Activated CD8-positive, alpha-beta memory T cell treated with anti-CD3 and anti-CD28 coated beads, Interleukin-2, amount 50 U/mL, for 48 hours (primary cell): ENCODE data around the gene ARHGEF28.

Experiments
- DNase-seq: peaks from one replicate; pipeline ENCODE4 v3.0.0-alpha.2; 2020

The ARHGEF28 gene

DNA sequence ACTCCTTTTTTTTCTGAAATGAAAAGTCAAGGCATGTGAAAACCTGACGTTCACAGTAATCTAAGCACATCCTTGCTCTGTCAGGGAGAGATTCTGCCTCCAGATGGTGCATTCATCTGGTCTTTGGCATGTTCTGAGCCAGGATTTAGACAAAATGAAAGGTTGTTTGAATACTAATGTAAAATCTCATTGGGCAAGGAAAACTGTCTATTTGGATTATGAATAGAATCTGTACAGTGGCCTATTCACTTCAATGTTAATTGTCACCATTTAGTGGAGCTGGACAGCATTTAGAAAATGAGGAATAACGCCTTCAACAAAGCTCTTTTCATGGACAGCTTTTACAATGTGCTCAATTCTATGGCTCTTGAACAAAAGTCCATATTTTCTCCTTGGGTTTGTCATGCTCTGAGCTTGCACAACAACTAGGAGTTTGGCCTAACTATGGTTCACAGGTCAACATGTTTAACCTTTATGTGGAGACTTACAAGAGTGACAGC lies 28.9 kb downstream of the ARHGEF28 start:
- DNase-seq = no peak

DNA sequence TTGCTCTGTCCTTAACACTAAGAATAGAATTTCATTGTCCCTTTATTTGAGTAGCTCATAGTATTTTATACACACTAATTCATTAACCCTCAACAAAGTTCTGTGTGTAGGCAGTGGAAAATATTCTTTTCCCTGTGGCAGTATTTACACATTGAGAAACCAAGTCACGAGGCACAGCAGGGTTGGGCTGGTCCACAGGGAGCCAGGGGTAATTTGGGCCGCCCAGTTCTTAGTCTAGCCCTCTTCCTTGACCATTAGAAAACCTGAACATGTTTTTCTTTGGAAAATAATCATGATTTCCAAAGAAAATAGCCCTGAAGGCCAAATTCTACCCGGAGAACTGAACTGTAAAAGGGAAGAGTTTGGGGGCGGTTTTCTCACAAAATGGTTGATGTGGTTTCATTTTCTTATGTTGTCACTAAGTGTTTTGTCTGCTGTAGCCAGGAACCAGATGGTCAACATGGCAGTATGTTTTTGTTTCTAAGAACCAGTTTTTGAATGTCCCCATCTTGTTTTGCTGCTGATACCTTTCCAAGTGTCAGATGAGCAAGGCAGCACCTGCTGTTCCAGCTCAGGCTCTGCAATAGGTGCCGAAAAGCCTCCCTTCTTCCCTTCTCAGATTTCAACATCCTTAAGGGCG lies 29.6 kb downstream of the ARHGEF28 start:
- no peak for DNase-seq

- DNase-seq = no peak
Observed at GRCh38 chr5:73661753-73662152, 35.8 kb downstream of the ARHGEF28 start.

DNA sequence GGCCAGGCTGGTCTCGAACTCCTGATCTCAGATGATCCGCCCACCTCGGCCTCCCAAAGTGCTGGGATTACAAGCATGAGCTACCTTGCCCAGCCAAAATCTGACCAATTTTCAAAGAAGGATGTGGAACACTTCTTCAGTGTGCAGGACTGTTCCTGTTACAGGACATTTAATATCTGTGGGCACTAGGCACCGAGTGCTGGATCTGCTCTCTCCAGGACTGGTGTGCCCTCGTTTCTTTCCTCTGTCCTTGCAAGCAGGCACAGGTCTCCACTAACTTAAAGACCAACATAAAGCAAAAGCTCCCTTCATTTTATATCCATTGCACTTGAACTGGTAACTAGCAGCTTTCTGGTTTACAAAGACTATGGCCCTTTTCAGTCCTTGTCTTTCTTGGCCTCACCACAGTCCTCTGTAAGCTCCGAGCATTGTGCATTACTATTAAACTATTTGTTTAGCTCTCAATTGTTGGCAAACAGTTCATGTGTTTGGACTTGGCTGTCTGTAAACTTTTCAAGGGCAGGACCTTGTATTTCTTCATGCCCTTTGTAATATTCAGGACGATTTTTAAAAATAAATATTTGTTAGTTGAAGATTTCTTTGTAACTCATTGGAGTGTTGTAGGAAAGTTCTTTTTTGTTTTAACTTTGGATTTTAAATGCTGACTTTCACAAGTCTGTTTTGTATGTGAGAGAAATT lies 37.3 kb downstream of the ARHGEF28 start:
- no peak for DNase-seq

DNA sequence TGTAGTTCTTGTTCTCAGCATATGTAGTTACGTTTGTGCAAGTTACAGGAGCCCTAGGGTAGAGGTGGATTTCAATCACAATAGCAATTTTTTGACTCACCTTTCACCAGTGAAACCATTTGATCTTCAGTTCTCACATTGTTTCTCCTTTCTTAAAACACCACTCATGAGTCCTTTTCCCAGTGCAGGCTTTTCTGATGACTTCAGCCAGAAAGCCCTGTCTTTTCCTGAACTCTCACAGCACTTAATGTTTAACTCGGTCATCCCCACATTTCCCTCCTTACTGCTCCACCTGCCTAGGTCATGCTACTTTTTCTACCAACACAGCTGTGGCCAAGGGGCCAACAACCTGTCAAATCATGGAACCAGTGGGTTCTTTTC lies 37.9 kb downstream of the ARHGEF28 start:
- no peak for DNase-seq

GRCh38 chr5:73664796-73665195 lies 38.8 kb downstream of the ARHGEF28 start:
- DNase-seq = no peak

- DNase-seq = no peak
Observed at GRCh38 chr5:73666891-73667290, 40.9 kb downstream of the ARHGEF28 start.

GRCh38 chr5:73668017-73668416 lies 42.0 kb downstream of the ARHGEF28 start:
- DNase-seq = no peak

DNA sequence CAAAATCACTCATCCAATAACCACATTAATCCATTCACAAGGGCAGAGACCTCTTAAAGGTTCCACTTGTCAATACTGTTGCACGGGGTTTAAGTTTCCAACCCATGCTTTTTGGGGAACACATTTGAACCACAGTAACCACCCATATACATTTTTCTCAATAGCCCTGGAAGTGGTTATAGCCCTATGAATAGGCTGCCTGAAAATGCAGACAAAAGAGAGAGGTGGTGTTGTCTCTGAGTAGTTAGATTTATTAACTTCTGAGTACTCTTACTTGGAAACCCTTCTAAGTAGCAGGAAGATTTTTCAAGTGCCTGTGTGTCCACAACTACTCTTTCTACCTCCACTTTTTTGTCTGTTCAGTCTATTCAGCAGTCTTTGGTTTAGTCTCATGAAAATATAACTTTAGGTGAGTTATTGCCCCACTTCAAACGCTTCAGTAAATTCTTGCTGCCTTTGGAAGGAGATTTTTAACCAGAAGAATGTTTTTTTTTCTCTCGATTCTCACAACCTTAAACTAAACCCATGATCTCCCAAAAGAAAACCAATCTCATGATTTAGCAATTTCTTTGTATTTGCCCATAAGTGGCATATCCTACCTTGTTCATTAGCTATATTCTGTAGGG lies 42.6 kb downstream of the ARHGEF28 start:
- no peak for DNase-seq

GRCh38 chr5:73670731-73671130 lies 44.7 kb downstream of the ARHGEF28 start:
- DNase-seq = no peak

DNA sequence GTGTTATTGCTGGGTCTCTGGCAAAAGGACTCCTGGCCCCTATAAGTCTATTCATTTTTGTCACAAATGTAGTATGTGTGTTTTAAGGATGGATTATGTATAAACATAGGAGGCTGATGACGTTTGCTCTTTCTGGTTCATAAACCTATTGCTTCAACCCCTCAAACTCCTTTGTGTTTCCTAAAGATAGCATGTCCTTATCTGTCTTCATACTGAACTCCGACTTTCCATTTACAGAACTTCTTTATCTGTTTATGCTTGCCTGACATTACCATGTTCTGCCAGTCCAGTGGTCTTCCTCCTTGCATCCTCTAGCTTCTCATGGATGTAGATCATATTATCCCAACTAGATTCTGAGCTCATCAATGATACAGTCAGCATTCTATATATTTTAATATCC lies 46.1 kb downstream of the ARHGEF28 start:
- DNase-seq = no peak

DNA sequence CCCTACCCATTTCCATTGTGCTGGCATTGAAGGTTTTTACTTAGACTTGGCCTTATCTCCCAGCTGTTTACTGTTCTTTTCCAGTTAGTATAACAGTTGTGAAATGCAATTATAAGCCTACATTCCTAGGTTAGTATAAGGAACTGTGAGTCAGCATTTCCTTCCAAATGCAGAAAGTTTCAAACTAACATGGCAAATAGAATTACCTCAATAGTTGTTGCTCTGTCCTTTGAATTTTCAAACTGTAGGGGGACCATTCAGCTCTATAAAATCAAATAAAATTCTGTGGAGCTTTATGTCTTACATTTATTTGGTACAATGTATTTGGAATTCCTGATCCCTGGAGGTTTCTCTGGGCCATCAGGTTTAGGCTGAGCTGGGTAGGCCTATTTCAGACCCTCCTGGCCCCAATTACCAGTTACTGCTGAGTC lies 47.2 kb downstream of the ARHGEF28 start:
- DNase-seq = no peak

DNA sequence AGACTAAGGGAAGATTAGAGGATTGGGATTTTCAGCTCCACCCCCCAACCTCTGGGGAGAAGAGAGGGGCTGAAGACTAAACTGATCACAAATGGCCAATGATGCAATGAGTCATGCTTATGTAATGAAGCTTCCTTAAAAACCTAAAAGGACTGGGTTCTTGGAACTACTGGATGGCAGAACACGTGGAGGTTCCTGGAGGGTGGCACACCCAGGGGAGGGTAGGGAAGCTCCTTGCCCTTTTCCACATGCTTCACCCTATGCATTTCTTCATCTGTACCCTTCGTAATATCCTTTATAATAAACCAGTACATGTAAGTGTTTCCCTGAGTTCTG lies 48.6 kb downstream of the ARHGEF28 start:
- DNase-seq = no peak

DNA sequence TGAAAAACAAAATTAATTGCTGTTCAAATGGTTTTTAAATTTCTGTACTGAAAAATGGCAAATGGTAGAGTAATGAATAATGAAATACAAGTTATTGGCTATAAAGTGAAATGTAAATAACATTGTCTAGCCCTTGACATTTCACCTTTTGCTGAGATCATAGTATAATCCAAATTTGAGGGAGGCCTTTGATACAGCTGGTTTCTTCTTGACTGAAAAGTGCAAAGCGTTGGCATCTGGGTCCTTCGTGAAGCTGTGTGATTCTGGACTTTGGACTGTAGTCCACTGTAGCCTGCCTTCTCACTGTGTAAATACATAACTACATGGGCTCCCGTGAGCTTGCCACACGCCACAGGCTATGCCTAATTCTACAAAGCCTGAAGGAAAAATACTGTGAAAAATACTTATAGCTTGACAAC lies 52.3 kb downstream of the ARHGEF28 start:
- DNase-seq = no peak

GRCh38 chr5:73678807-73679206 lies 52.8 kb downstream of the ARHGEF28 start:
- no peak for DNase-seq

DNA sequence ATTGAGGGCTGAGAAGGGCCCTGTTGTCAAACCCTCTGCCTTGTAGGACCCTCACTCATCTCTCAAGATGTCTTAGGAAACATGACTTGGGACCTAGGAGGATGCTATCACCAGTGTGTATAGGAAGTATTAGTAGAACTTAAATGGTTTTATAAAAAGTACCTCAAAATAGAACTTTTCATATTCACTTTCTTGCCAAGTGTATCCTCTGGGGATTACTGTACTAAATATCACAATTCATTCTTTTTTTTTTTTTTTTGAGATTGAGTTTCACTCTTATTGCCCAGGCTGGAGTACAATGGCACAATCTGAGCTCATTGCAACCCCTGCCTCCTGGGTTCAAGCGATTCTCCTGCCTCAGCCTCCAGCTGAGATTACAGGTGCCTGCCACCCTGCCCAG lies 56.2 kb downstream of the ARHGEF28 start:
- DNase-seq = no peak

DNA sequence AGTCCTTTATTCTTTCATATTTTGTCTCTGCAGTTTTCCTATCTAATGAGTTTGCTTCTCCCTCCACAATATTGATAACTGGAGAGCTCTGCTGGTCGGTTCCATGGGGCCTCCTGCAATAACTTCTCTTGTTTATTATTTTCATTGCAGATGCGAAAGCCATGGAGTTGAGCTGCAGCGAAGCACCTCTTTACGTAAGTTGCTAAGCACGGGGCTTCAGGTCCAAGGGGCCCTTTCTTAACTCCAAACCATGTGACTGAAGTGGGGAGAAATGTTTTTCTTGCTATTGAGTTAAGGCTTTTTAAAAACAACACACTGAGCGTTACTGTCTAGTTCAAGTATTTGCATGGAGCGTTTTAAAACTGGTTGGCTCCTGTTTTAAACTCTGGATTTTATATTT lies 58.7 kb downstream of the ARHGEF28 start:
- DNase-seq = no peak

DNA sequence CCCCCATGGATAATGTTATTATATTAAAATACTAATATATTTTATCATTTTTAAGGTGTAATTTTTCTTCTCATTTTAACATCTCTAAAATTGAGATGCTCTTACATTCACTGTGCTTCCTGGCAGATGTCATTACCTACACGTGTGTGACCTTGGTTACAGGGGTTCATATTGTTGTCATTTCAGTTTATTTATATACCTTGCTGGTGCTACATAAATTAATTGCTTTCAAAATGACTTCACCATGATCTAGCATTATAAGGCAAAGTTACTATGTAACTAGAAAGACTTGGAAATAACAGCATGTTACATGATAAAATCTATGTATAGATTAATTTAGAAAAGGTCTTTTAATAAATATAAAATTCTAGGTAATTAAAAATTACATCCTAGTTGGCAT lies 60.9 kb downstream of the ARHGEF28 start:
- DNase-seq = no peak

DNA sequence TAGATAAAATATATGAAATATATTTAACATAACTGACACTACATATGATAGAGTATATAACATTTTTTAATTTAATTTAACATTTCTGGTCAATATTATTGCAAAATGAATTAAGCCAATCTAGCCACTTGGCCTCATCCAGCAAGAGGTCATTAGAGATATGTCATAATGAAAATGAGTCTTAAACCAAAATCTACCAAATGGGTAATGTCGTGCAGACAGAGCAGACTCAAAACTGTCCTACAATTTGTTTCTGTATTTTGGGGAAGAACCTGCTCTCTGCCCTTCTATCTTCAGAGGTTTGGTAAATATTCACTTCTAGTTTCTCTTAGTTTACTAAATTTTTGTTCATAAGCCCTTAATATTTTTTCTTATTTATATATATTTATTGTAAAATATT lies 61.4 kb downstream of the ARHGEF28 start:
- DNase-seq = no peak

DNA sequence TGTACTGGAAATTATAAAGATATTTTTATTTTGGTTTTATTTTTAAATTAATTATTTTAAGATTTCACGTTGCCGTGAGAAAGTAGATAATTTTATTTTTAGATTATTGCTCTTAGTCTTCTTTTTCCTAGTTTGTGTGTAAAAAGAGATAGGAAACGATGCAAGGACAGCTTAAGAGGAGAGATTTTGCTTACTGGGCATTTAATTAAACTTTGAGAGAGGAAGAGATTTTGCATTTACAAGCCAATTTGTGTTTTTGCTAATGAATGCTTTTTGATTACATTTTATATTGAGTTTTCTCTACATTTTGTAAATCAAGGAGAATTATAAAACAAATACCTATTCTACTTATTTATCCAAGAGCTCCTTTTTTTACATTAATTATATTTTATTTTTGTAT lies 64.0 kb downstream of the ARHGEF28 start:
- DNase-seq = no peak

DNA sequence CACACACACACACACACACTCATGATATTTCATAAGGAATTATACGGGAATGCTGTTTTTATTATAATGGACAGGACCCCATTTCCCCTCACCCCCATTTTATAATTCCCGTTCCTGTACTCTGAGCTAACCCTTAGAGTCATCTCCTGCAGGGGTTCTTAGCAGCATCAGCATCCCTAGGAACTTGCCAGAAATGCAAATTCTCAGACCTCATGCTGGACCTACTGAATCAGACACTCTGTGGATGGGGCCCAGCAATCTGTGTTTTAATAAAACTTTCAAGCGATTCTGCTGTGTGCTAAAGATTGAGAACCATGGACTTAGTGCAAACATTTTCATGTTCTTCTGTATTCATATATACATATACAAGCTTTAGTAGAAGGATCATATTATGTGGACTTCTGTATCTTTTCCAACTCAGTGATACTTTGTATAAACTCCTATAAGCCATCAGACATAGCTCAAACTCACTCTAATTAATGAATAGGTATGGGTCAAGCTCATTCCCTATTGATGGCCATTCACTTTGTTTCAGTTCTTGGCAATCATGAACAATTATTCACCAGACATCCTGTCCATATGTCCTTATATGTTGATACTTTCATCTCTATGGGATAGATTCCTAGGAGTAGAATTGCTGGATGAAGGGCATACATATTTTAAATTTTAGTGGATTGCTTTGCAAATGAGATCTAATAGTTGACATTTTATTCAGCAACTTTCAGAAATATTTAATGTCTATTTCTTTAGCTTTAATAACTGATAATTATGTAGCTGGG lies 65.5 kb downstream of the ARHGEF28 start:
- DNase-seq = no peak

GRCh38 chr5:73692166-73692640 lies 66.2 kb downstream of the ARHGEF28 start:
- no peak for DNase-seq

GRCh38 chr5:73692981-73693380 lies 67.0 kb downstream of the ARHGEF28 start:
- no peak for DNase-seq
